Transverse colon (tissue), 4 donors: ENCODE data around the gene KCNQ1OT1. TPM values are rescaled to one million over a fixed set of nuclear protein-coding genes. Genes with fewer than 3 reads are reported as not detected.

Experiments
- DNase-seq: peaks from one replicate; pipeline ENCODE4 v3.0.0-alpha.2; 2019
- H3K27ac ChIP-seq, 4 donors: fragments of 200-600 bp; sonication (generic); 2 replicates each; pipeline ENCODE4 v1.5.1; 2016 to 2018; ENCODE audit warnings: inconsistent platforms in 4 of 4
- H3K27me3 ChIP-seq: fragments of 200-600 bp; sonication (generic); 2 replicates; pipeline ENCODE4 v1.5.1; 2017; ENCODE audit warnings: inconsistent platforms
- H3K36me3 ChIP-seq, 4 donors: fragments of 200-600 bp; sonication (generic); 2 replicates each; pipeline ENCODE4 v1.5.1; 2017 to 2019; ENCODE audit warnings: inconsistent platforms in 4 of 4
- H3K4me1 ChIP-seq, 4 donors: fragments of 200-600 bp; sonication (generic); 2 replicates each; pipeline ENCODE4 v1.5.1; 2017 to 2020; ENCODE audit warnings: inconsistent platforms in 4 of 4
- H3K4me3 ChIP-seq, 4 donors: fragments of 200-600 bp; sonication (generic); 1 replicate in 1 of 4; 2 replicates in 3 of 4; pipeline versions ENCODE4 v1.5.1 to v1.6.1; 2017 to 2019; ENCODE audit warnings: inconsistent platforms in 4 of 4
- H3K9me3 ChIP-seq, 2 donors: fragments of 200-600 bp; sonication (generic); 2 replicates each; pipeline ENCODE4 v1.5.1; 2017 to 2019; ENCODE audit warnings: inconsistent platforms in 2 of 2
- EP300 ChIP-seq: sonication (generic); formaldehyde crosslinking; IDR thresholded peaks from one replicate; pipeline ENCODE4 v1.6.1; 2017; ENCODE audit warnings: antibody characterized with exemption, low read depth
- POLR2A ChIP-seq: fragments of 450-650 bp; IDR thresholded peaks from one replicate; pipeline ENCODE4 v1.6.1; 2016; ENCODE audit warnings: antibody characterized with exemption, mild to moderate bottlenecking, moderate library complexity
- POLR2AphosphoS5 ChIP-seq, 3 donors: sonication (generic); formaldehyde crosslinking; IDR thresholded peaks; one replicate each; pipeline ENCODE4 v1.6.1; 2016; ENCODE audit warnings: antibody characterized with exemption in 3 of 3
- WGBS, 2 donors: methylation state at CpG; one replicate each; pipeline ENCODE4 v1.1.5; 2018; ENCODE audit warnings: low coverage in 1 of 2; 5-methylcytosine and 5-hydroxymethylcytosine counted together
- in situ Hi-C, 4 donors: fragments of 200-750 bp; cut with MboI; loops; one replicate each; pipeline versions ENCODE4 v1.15.0 to v1.15.1; 2017; ENCODE audit warnings: low sequenced_read_pairs in 3 of 4, low pct_ligation_motif_present in 1 of 4, low pct_unique_long_range_greater_than_20kb in 1 of 4
- intact Hi-C: fragments of 100-400 bp; cut with DNase I; formaldehyde crosslinking; loops from one replicate; pipeline ENCODE4 v1.15.1; 2023; ENCODE audit warnings: low total_unique reads
- total RNA-seq, 4 donors: library from RNA; depleted of rRNA; stranded (reverse); fragments of >200 nt; gene quantifications; one replicate each; pipeline ENCODE4 v1.1.0, GENCODE V29; 2016
- TF ChIP-seq, protein P1 (sequence below), 5 experiments: fragments of 200-600 bp in 3 of 5; fragments of 450-650 bp in 2 of 5; sonication (generic) in 3 of 5; IDR thresholded peaks; 1 replicate in 2 of 5; 2 replicates in 3 of 5; pipeline ENCODE4 v1.5.1; 2016 to 2017; ENCODE audit warnings: antibody characterized with exemption in 5 of 5, inconsistent platforms in 3 of 5, mild to moderate bottlenecking in 2 of 5, moderate library complexity in 1 of 5

The KCNQ1OT1 gene
- total RNA-seq, 4 donors from 2014 or later = 1.5 to 5.0 (median 1.9) TPM

- no peak for DNase-seq
- no peaks in the 10 kb centered on the region for H3K9me3 ChIP-seq
- H3K4me1 ChIP-seq = peaks cover 2 to 8% (median 6%) of the 10 kb centered on the region in 4 donors
- in situ Hi-C loops (no loop called here), intact Hi-C loops (no loop called here)
- H3K36me3 ChIP-seq = no peaks in the 10 kb centered on the region
- 82 to 92% methylated on average over 3 to 6 of the region's 6 CpGs for WGBS, 2 donors
- TF ChIP-seq POLR2A (no peak), EP300 (no peak), POLR2AphosphoS5 (IDR thresholded peaks at IDR 0.05) (no peak)
- TF ChIP-seq, protein P1, sequence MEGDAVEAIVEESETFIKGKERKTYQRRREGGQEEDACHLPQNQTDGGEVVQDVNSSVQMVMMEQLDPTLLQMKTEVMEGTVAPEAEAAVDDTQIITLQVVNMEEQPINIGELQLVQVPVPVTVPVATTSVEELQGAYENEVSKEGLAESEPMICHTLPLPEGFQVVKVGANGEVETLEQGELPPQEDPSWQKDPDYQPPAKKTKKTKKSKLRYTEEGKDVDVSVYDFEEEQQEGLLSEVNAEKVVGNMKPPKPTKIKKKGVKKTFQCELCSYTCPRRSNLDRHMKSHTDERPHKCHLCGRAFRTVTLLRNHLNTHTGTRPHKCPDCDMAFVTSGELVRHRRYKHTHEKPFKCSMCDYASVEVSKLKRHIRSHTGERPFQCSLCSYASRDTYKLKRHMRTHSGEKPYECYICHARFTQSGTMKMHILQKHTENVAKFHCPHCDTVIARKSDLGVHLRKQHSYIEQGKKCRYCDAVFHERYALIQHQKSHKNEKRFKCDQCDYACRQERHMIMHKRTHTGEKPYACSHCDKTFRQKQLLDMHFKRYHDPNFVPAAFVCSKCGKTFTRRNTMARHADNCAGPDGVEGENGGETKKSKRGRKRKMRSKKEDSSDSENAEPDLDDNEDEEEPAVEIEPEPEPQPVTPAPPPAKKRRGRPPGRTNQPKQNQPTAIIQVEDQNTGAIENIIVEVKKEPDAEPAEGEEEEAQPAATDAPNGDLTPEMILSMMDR (IDR thresholded peaks at IDR 0.05) = no peak
- H3K4me3 ChIP-seq = no peak overlapping the region
- H3K27ac ChIP-seq = no peak overlapping the region
- no peaks in the 10 kb centered on the region for H3K27me3 ChIP-seq
Measured at GRCh38 chr11:2690596-2691354, 9.0 kb downstream of the KCNQ1OT1 start.

DNA sequence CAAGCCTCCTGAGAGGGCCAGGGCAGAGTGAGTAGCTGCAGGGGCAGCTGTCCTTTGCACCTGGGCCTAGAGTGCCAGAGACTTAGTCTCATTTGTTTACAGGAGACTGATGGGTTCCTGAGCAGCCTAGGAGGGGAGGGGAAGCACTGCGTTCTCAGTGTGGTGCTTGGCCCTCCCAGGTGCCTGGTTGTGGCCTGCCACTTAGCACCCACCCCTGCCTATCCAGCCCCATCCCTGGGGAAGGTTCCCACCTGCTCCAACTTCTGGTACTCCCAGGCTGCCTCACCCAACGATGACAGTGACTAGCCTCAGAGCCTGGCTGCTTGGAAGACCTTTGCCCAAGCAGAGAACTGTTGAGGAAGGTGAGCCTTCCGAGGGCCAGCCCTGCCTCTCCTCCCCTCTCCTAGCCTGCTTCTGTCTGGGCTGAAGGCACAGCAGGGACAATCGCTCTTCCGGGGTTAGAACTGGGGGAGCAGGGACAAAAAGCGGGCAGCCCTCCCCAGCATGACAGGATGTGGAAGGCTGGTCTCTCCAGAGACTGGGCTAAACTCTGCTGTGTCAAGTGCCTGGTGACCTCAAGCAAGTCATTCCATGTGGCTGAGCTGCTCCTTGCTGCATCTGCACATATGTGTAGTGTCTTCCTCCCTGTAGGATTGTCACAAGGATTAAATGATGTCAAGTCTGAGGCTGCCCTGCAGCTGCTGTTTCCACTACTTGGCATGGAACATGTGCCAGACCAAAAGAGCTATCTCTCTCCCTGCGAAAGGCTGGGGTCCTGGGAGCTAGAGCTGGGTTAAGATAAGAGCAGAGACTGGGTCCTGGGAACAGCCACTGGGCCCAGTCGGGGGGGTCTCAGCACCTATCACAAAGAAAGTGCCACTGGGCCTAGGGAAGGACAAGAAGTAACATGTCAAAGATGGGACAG is 9.9 kb downstream of the KCNQ1OT1 start:
- H3K36me3 ChIP-seq = no peaks in the 10 kb centered on the region
- WGBS, 2 donors = 71 to 92% methylated on average over 2 to 8 of the region's 8 CpGs
- in situ Hi-C loops = no loop called here
- TF ChIP-seq EP300 (no peak), POLR2AphosphoS5 (IDR thresholded peaks at IDR 0.05) (no peak), POLR2A (no peak)
- TF ChIP-seq, protein P1 (IDR thresholded peaks at IDR 0.05) = no peak
- intact Hi-C loops = no loop called here
- no peak overlapping the region for H3K27ac ChIP-seq
- no peak for DNase-seq
- no peaks in the 10 kb centered on the region for H3K27me3 ChIP-seq
- peaks cover 0 to 2% (median 1%) of the 10 kb centered on the region in 4 donors for H3K4me1 ChIP-seq
- no peak overlapping the region for H3K4me3 ChIP-seq
- no peaks in the 10 kb centered on the region for H3K9me3 ChIP-seq

GRCh38 chr11:2688381-2689231 is 11.2 kb downstream of the KCNQ1OT1 start:
- intact Hi-C loops = no loop called here
- H3K4me3 ChIP-seq = no peak overlapping the region
- DNase-seq = no peak
- no peaks in the 10 kb centered on the region for H3K36me3 ChIP-seq
- H3K4me1 ChIP-seq = peaks cover 0 to 2% (median 0%) of the 10 kb centered on the region in 4 donors
- 60 to 88% methylated on average over 2 to 5 of the region's 6 CpGs for WGBS, 2 donors
- no peaks in the 10 kb centered on the region for H3K27me3 ChIP-seq
- H3K9me3 ChIP-seq = no peaks in the 10 kb centered on the region
- no peak overlapping the region for H3K27ac ChIP-seq
- in situ Hi-C loops = no loop called here
- TF ChIP-seq EP300 (no peak), POLR2A (no peak), POLR2AphosphoS5 (IDR thresholded peaks at IDR 0.05) (no peak)
- TF ChIP-seq, protein P1 (IDR thresholded peaks at IDR 0.05) = no peak
